Coronary artery (tissue), 2 donors: ENCODE results near the gene RBM23.
A peak's percentile ranks its signal among the peaks of the same experiment; 100 is the strongest.

Experiments
- DNase-seq: peaks from one replicate; pipeline ENCODE4 v3.0.0-alpha.2; 2017; ENCODE audit warnings: low spot score
- H3K27ac ChIP-seq, 2 donors: fragments of 200-600 bp; sonication (generic); one replicate each; pipeline ENCODE4 v1.5.1; 2016 to 2019
- H3K4me3 ChIP-seq: fragments of 200-600 bp; sonication (generic); 2 replicates; pipeline ENCODE4 v1.5.1; 2016; ENCODE audit warnings: mild to moderate bottlenecking, moderate library complexity
- TF ChIP-seq, protein P1 (sequence below): fragments of 200-600 bp; sonication (generic); IDR thresholded peaks from one replicate; pipeline ENCODE4 v1.5.1; 2019; ENCODE audit warnings: antibody characterized with exemption

The RBM23 gene

DNA sequence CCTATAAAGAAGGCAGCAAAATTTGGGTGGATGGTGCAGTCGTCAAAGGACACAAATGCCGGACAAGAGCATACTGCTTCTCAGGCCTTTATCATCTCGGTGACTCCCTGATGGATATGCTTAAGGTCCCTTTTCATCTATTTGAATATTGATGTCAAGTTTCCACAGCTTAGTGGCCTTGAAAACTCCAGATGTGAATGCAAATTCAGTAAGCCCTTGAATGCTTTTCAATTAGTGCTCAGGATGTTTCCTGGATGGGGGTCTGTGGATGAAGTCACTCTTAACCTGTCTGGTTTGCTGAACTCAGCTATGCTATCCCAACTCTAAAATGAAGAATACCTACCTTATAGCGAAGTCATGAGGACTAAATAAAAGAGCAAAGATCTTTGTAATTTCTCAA is 25.2 kb downstream of the RBM23 start:
- H3K4me3 ChIP-seq, result no peak overlapping the region
- TF ChIP-seq, protein P1, sequence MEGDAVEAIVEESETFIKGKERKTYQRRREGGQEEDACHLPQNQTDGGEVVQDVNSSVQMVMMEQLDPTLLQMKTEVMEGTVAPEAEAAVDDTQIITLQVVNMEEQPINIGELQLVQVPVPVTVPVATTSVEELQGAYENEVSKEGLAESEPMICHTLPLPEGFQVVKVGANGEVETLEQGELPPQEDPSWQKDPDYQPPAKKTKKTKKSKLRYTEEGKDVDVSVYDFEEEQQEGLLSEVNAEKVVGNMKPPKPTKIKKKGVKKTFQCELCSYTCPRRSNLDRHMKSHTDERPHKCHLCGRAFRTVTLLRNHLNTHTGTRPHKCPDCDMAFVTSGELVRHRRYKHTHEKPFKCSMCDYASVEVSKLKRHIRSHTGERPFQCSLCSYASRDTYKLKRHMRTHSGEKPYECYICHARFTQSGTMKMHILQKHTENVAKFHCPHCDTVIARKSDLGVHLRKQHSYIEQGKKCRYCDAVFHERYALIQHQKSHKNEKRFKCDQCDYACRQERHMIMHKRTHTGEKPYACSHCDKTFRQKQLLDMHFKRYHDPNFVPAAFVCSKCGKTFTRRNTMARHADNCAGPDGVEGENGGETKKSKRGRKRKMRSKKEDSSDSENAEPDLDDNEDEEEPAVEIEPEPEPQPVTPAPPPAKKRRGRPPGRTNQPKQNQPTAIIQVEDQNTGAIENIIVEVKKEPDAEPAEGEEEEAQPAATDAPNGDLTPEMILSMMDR, result no peak
- no peak overlapping the region for H3K27ac ChIP-seq
- no peak for DNase-seq

DNA sequence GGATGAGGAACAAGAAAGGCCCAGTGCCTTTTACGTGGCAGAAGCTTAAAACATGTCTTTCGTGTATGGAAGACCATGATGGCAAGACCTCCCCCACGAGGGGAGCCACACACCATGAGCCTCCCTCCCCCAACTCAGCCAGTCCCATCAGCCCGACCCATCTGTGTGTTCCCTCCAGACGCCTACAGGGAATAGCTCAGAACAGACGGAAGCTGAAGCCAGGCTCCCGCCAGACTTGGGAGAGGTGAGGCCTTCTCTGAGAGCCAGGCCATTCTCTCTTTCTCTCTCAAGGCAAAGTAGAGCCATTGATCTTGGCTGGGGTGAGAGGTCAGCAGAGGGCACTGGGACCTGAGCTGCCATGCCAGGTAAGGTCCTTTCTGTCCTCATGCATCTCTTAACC is 26.5 kb downstream of the RBM23 start:
- H3K27ac ChIP-seq, result no peak overlapping the region
- no peak for DNase-seq
- H3K4me3 ChIP-seq, result no peak overlapping the region
- TF ChIP-seq, protein P1, result no peak

DNA sequence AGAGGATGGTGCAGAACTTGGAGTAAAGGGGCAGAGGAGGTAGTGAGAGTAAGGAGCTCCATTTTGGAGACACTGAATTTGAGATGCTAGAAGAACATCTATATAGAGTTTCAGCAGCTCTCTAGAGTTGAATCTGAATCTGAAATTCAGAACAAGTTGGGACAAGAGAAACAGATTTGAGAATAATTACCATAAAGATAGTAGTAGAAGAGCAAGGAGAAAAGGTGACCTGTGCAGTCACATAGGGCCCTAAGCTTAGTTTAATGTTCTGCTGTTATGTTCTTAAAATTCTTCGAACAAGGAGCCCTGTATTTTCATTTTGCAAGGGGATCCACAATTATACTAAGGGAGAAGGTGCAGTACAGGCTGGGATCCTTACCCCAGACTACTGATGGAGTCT is 28.5 kb downstream of the RBM23 start:
- TF ChIP-seq, protein P1, result no peak
- Histone ChIP-seq H3K4me3 (no peak overlapping the region), H3K27ac (no peak overlapping the region)
- no peak for DNase-seq

DNA sequence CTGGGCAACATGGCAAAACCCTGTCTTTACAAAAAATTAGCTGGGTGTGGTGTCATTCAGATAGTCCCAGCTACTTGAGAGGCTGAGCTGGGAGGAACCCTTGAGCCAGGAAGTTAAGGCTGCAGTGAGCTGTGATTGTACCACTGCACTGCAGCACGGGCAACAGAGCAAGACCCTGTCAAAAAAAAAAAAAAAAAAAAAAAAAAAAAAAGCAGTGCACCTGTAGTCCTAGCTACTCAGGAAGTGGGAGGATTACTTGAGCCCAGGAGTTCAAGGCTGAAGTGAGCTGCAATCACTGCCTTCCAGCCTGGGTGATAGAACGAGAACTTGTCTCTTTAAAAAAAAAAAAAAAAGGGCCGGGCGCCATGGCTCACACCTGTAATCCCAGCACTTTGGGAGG is 30.3 kb downstream of the RBM23 start:
- no peak overlapping the region for H3K27ac ChIP-seq
- TF ChIP-seq, protein P1, result no peak
- H3K4me3 ChIP-seq, result no peak overlapping the region
- DNase-seq, result no peak

DNA sequence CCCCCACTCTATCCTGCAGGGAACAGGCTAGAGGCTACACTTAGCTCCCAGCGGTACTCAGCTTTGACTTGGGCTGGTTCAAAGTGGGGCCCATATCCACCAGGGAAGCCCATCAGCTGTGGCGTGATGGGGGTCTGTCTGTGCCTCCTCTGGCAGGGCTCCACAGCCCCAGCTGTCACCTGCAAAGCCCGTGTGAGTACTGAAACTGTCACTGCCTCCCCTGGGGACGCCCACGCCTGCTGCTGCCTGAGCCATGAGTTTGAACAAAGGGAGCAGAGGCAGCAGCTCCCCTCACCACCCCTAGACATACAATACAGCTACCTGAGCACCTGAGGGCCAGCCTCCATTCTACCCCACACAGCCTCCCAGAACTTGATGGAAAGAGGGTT is 31.0 kb downstream of the RBM23 start:
- Histone ChIP-seq H3K27ac (no peak overlapping the region), H3K4me3 (peak overlapping the region; percentile 75)
- TF ChIP-seq, protein P1, result no peak
- DNase-seq, result no peak

DNA sequence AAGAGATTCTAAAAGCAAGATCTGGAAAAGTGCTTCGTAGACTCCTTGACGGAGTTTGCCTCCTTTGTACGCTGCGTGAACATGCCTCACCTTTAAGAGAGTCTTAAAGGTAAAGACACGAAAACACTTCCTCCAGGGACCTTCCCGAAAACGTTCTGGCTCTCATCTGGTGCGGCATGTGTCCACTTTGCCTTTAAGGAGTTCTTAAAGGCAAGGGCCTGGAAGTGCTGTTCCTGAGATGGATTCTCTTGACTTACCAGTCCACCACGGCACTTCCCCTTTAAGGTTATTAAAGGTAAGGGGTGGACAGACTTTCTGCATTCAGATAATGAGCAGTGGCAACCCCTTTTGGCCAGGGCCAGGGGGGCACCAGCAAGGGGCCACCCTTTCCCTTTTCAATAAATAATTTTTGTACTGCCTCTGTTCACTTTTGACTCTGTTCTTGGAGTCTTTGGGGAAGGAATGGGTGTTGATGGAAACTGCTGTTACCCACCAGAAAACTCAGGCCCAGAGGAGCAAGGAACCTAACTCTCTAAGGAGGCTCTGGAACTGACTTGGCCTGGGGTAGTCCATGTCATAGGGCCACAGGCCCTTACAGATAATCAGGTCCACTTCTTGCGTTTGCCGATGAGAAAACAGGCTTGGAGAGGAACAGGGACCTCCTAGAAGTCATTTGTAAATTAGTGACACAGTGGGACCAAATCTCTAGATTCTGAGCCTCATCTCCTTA is 31.5 kb downstream of the RBM23 start:
- TF ChIP-seq, protein P1, result no peak
- Histone ChIP-seq H3K27ac (peak overlapping the region; percentile 37 to 72), H3K4me3 (peak overlapping the region; percentile 75)
- DNase-seq, result no peak

DNA sequence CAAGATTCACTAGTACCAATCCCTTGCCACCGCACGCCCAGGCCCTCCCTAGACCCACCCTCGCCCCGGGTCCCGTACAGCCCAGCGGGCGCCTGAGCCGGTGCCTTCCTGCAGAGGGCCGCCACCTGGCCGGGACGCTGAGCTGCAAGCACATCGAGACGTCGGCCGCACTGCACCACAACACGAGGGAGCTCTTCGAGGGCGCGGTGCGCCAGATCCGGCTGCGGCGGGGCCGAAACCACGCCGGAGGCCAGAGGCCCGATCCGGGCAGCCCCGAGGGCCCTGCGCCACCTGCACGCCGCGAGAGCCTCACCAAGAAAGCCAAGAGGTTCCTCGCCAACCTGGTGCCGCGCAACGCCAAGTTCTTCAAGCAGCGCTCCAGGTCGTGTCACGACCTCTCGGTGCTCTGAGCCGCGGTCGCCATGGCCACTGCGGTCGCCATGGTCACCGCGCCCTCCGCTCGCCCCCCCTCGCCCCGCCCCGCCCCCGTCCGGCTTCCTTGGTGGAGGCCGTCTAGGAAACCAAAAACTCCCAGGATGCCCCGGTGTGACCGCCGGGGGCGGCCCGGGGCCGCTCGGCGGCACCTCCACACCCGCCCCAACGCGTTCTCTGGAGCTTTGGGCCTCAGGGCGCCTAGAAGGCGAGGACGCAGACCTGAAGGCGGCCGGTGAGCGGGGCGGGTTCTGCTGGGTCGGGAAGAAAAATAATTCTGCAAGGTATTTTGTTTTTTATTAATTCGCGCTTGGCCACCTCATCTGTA is 32.3 kb downstream of the RBM23 start:
- TF ChIP-seq, protein P1, result no peak
- Histone ChIP-seq H3K27ac (peak overlapping the region; percentile 37 to 72), H3K4me3 (peak overlapping the region; percentile 75)
- DNase-seq, result peak; percentile 89
